Stimulated activated effector memory CD8-positive, alpha-beta T cell treated with anti-CD3 and anti-CD28 coated beads, Interleukin-12 subunit alpha, Interleukin-12 subunit beta, amount 100 ng/mL, for 72 hours (primary cell): Measurements from ENCODE around the gene MIA.
"Not testable (repeated sequence)": the region's sequence is repeated elsewhere in the genome, so short reads cannot be mapped to it uniquely, and the experiment has no call there.

Experiments
- ATAC-seq: fragments of 150-1000 bp; cut with Tn5 transposase; 2 replicates; pipeline ENCODE4 v1.10.0; 2021
- DNase-seq, 2 donors: peaks; one replicate each; pipeline ENCODE4 v3.0.0; 2021 to 2022; ENCODE audit warnings: low spot score in 2 of 2
- H3K27ac Mint-ChIP-seq: one replicate; pipeline ENCODE4 v1.8.0; 2022; ENCODE audit warnings: mild to moderate bottlenecking, mixed read lengths
- H3K36me3 Mint-ChIP-seq: one replicate; pipeline ENCODE4 v1.8.0; 2022; ENCODE audit warnings: mild to moderate bottlenecking, mixed read lengths
- H3K4me1 Mint-ChIP-seq: one replicate; pipeline ENCODE4 v1.8.0; 2022; ENCODE audit warnings: mixed read lengths
- H3K4me3 Mint-ChIP-seq: one replicate; pipeline ENCODE4 v1.8.0; 2022; ENCODE audit warnings: mild to moderate bottlenecking, mixed read lengths
- H3K9me3 Mint-ChIP-seq: one replicate; pipeline ENCODE4 v1.8.0; 2022; ENCODE audit warnings: mixed read lengths

The MIA gene

DNA sequence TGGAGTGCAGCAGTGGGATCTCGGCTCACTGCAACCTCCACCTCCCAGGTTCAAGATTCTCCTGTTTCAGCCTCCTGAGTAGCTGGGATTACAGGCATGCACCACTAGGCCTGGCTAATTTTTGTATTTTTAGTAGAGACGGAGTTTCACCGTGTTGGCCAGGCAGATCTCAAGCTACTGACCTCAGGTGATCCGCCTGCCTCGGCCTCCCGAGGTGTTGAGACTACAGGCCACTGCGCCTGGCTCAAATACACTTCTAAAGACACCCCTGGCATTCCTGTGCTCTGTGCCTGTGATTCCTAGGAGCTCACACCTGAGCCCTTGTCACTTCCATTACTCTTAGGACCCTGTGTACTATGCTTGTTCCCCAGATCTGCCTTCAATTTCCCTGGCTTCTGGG lies 37.2 kb downstream of the MIA start:
- peaks cover 55% of the 10 kb centered on the region for H3K4me1 Mint-ChIP-seq
- not testable (repeated sequence) for H3K9me3 Mint-ChIP-seq, ATAC-seq, DNase-seq
- H3K36me3 Mint-ChIP-seq: peaks cover 44% of the 10 kb centered on the region
- H3K4me3 Mint-ChIP-seq: peak overlapping the region; percentile 80
- H3K27ac Mint-ChIP-seq: peak overlapping the region; percentile 86

- Mint-ChIP-seq H3K27ac (peak overlapping the region; percentile 86), H3K4me1 (peaks cover 55% of the 10 kb centered on the region), H3K4me3 (no peak overlapping the region), H3K9me3 (no peaks in the 10 kb centered on the region), H3K36me3 (peaks cover 38% of the 10 kb centered on the region)
- DNase-seq (no peak), ATAC-seq (no peak)
Observed at GRCh38 chr19:40813182-40813581, 37.9 kb downstream of the MIA start.

GRCh38 chr19:40815223-40815622 lies 39.9 kb downstream of the MIA start:
- Mint-ChIP-seq H3K4me1 (peaks cover 62% of the 10 kb centered on the region), H3K36me3 (peaks cover 17% of the 10 kb centered on the region), H3K9me3 (no peaks in the 10 kb centered on the region), H3K27ac (peak overlapping the region; percentile 2), H3K4me3 (no peak overlapping the region)
- DNase-seq (no peak), ATAC-seq (no peak)

DNA sequence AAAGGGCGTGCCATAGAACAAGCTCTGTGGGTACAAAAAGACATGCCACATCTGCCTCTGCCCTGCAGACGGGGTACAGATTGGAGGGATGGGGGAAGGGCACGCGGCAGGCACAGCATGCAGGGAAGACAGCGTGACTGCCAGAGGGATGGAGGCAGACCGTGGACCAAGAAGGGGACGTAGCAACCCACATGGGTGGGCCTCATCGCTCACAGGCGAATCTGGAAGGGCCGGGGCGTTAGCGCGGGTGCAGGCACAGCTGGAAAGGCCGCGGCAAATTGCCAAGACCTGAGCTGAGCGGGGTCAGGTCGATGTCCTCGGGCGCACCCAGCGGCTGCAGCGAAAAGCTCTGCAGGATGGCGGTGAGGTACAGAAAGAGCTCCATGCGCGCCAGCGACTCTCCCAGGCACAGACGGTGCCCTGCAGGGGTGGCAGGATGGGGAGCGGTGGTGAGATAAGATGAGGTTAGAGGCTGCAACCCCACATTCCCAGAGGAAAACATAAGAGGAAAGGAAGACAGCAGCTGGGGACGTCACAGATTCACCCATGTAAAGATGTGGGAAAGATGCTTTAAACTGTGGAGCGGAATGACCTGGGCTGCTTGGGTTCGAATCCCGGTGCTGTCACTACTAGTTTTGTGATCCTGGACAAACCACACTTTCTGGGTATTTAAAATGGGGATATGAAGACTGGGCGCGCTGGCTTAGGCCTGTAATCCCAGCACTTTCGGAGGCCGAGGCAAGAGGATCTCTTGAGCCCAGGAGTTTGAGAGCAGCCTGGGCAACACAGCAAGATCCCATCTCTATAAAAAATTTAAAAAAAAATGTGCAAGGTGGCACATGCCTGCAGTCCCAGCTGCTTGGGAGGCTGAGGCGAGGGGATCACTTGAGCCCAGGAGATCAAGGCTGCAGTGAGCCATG lies 43.4 kb downstream of the MIA start:
- not testable (repeated sequence) for H3K36me3 Mint-ChIP-seq, H3K9me3 Mint-ChIP-seq
- peak overlapping the region; percentile 75 for H3K4me3 Mint-ChIP-seq
- ATAC-seq (peak; percentile 92), DNase-seq (peak; percentile 53 to 86)
- H3K27ac Mint-ChIP-seq: peak overlapping the region; percentile 46
- H3K4me1 Mint-ChIP-seq: peaks cover 40% of the 10 kb centered on the region

- H3K9me3 Mint-ChIP-seq, ATAC-seq, H3K4me3 Mint-ChIP-seq, H3K36me3 Mint-ChIP-seq: not testable (repeated sequence)
- DNase-seq: peak in 1 of 2 donors; percentile 77
- H3K4me1 Mint-ChIP-seq: peaks cover 45% of the 10 kb centered on the region
- peak overlapping the region; percentile 14 for H3K27ac Mint-ChIP-seq
Observed at GRCh38 chr19:40819479-40820234, 44.3 kb downstream of the MIA start.

DNA sequence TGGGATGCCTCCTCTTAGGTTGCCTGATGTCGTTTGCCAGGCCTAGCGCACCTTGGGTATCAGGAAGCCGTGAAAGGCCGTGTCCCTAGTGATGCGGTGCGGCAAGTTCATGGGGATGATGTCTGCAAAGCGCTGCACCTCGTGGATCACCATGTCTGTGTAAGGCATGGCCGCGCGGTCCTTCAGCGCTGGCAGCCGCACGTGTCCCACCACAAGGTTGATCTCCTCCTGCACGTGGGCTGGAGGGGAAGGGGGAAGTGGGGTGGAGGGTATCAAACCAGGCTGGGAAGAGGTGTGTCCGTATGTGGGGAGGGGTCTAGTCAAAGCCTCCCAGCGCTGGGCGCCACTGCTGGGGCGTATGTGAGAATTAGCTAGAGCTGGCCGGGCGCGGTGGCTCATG lies 46.8 kb downstream of the MIA start:
- ATAC-seq: no peak

GRCh38 chr19:40822704-40823553 lies 47.6 kb downstream of the MIA start:
- DNase-seq, ATAC-seq, H3K36me3 Mint-ChIP-seq, H3K4me3 Mint-ChIP-seq, H3K9me3 Mint-ChIP-seq: not testable (repeated sequence)
- peak overlapping the region; percentile 86 for H3K27ac Mint-ChIP-seq
- H3K4me1 Mint-ChIP-seq: peaks cover 62% of the 10 kb centered on the region

More for the DNA sequence above, 46.8 kb downstream of the MIA start:
- Mint-ChIP-seq H3K9me3 (no peaks in the 10 kb centered on the region), H3K4me1 (peaks cover 63% of the 10 kb centered on the region), H3K36me3 (peaks cover 6% of the 10 kb centered on the region), H3K27ac (peak overlapping the region; percentile 86), H3K4me3 (no peak overlapping the region)
- DNase-seq: no peak

DNA sequence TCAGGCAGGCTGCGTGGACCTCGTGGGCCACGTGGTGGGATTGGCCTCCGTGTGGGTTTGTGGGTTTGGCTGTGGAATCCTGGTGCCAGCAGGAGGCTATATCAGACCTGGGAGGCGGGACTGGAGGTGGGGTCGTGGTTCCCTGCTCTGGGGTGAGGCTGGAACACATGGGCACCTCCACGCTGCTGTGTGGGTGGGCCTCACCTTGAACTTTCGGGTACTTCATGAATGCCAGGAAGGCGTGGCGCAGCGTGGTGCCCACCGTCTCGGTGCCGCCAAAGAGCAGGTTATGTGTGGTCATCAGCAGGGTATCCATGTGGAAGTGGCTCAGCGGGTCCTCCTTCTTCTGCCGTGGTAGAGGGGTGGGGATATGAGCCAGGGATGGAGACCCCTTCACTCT lies 49.6 kb downstream of the MIA start:
- H3K27ac Mint-ChIP-seq, H3K9me3 Mint-ChIP-seq, ATAC-seq, DNase-seq, H3K36me3 Mint-ChIP-seq, H3K4me3 Mint-ChIP-seq: not testable (repeated sequence)
- H3K4me1 Mint-ChIP-seq: peaks cover 43% of the 10 kb centered on the region

- H3K4me1 Mint-ChIP-seq: peaks cover 43% of the 10 kb centered on the region
- H3K4me3 Mint-ChIP-seq: not testable (repeated sequence)
Observed at GRCh38 chr19:40825460-40826095, 50.3 kb downstream of the MIA start.

DNA sequence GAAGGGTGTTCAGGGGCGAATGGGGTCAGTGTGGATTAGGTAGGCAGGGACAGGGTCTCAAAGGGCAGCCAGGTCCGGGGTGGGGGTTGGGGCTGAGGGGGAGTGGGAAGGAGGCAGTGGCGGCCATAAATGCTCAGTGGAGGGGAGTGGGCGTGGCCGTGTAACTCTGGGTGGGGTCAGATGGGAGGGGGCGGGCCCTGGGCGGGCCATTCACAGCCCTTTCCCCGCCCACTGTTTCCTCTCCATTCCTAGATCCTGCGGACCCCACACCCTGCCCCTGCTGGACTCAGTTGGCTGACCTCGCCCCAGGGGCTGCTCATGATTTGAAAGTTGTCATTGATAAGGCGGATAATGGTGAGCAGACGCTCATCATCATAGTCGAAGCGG lies 51.0 kb downstream of the MIA start:
- DNase-seq, ATAC-seq, H3K9me3 Mint-ChIP-seq, H3K36me3 Mint-ChIP-seq: not testable (repeated sequence)
- H3K27ac Mint-ChIP-seq: peak overlapping the region; percentile 37
- H3K4me1 Mint-ChIP-seq: peaks cover 43% of the 10 kb centered on the region
- H3K4me3 Mint-ChIP-seq: peak overlapping the region; percentile 9

More at GRCh38 chr19:40825460-40826095, 50.3 kb downstream of the MIA start:
- peak overlapping the region; percentile 37 for H3K27ac Mint-ChIP-seq
- ATAC-seq, H3K9me3 Mint-ChIP-seq, H3K36me3 Mint-ChIP-seq, DNase-seq: not testable (repeated sequence)

- H3K36me3 Mint-ChIP-seq, H3K9me3 Mint-ChIP-seq, DNase-seq: not testable (repeated sequence)
- peak overlapping the region; percentile 9 for H3K4me3 Mint-ChIP-seq
- peaks cover 43% of the 10 kb centered on the region for H3K4me1 Mint-ChIP-seq
- peak; percentile 88 for ATAC-seq
- H3K27ac Mint-ChIP-seq: peak overlapping the region; percentile 29
Observed at GRCh38 chr19:40826699-40827385, 51.5 kb downstream of the MIA start.
